ENCODE data around the gene OR51T1.
"Not testable (repeated sequence)": the region's sequence is repeated elsewhere in the genome, so short reads cannot be mapped to it uniquely, and the experiment has no call there.

OR51T1 gene

DNA sequence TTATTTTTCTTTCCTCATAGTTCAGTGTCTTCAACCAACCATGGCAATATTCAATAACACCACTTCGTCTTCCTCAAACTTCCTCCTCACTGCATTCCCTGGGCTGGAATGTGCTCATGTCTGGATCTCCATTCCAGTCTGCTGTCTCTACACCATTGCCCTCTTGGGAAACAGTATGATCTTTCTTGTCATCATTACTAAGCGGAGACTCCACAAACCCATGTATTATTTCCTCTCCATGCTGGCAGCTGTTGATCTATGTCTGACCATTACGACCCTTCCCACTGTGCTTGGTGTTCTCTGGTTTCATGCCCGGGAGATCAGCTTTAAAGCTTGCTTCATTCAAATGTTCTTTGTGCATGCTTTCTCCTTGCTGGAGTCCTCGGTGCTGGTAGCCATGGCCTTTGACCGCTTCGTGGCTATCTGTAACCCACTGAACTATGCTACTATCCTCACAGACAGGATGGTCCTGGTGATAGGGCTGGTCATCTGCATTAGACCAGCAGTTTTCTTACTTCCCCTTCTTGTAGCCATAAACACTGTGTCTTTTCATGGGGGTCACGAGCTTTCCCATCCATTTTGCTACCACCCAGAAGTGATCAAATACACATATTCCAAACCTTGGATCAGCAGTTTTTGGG, at the start of gene OR51T1:
Gene OR51T1 (plus strand): TSS at position 41 of the 641 bp plus-strand sequence. CDS start 0 bp downstream, at position 41.
- DNase-seq (ENCODE audit: low spot score) = no peak

- no peak for DNase-seq (ENCODE audit: low spot score)
These were observed 41.7 kb upstream of the OR51T1 start for GRCh38 chr11:4839851-4840549.

- no peak for DNase-seq (ENCODE audit: low spot score)
These were observed 32.7 kb upstream of the OR51T1 start, which contains the start of gene OR51S1 for GRCh38 chr11:4848908-4849532. Gene OR51S1, minus strand, starts transcription at chr11:4849208. Its CDS starts 0 bp downstream, at chr11:4849208.

DNA sequence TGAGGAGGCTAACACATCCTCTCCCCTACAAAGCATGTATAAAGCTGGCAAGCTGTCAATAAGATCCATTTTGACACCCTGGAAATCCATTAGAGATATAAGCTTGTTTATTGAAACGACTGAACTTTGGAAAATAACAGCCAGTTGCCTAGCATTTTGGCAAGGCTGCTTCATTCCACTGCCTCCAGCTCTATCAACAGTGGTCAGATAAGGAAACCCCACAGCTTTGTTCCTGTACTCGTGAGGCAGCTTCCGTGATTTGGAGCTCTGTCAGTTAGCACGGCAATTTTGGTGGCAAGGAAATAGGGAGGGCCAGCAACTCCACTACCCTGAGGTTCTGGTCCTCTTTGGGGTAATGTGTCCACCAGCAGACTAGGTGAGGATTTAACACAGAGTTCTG, 30.7 kb upstream of the OR51T1 start:
- no peak for DNase-seq (ENCODE audit: low spot score)

DNA sequence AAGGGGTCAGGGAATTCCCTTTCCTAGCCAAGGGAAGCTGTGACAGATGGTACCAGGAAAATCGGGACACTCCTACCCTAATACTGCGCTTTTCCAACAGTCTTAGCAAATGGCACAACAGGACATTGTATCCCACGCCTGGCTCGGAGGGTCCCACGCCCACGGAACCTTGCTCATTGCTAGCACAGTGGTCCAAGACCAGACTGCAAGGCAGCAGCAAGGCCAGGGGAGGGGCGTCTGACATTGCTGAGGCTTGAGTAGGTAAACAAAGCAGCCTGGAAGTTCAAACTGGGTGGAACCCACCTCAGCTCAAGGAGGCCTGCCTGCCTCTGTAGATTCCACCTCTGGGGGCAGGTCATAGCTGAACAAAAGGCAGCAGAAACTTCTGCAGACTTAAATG, 27.4 kb upstream of the OR51T1 start:
- DNase-seq (ENCODE audit: low spot score) = not testable (repeated sequence)

GRCh38 chr11:4862447-4863236, 19.1 kb upstream of the OR51T1 start:
- DNase-seq (ENCODE audit: low spot score) = no peak

DNA sequence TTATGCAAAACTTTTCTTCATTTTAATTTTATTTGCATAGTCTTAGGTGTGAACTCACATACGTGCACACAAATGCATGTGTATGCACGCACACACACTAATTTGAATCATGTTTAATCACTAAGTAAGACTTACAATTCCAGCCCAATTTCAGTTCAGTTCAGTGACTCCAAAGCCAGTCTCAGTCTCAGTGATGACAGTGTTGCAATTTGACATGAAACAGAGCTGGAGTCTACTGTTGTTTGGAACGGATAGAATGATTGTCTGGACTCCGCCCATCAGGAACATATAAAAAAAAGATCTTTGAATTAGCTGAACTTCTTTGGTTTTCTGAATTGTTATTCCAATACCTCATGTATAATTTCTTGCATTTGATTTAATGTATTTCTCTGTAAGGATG, 17.8 kb upstream of the OR51T1 start:
- DNase-seq (ENCODE audit: low spot score) = no peak

GRCh38 chr11:4865855-4866254, 15.8 kb upstream of the OR51T1 start:
- DNase-seq (ENCODE audit: low spot score) = no peak

- DNase-seq (ENCODE audit: low spot score) = no peak
These were observed 512 bp upstream of the OR51T1 start for GRCh38 chr11:4881188-4881587.

GRCh38 chr11:4882543-4882942, 843 bp downstream of the OR51T1 start:
- no peak for DNase-seq (ENCODE audit: low spot score)

GRCh38 chr11:4884361-4884760, 2.7 kb downstream of the OR51T1 start:
- no peak for DNase-seq (ENCODE audit: low spot score)

DNA sequence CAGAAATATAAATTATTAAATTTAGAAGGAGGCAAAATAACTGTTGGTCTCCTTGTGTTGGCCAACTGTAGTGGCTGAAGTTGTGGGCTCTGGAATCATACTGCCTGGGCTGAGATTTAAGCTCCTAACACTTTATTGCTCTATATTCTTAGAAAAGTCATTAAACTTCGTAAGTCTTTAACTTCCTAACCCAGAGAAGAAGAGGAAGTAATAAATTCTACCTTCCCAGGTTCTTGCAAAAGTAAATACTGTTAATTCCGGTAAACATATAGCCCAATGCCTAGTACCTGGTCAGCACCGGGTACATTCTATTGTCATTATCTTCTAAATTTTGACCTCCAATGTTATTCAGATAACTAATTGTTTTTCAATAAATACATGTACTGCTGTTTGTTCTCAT, 4.5 kb downstream of the OR51T1 start:
- DNase-seq (ENCODE audit: low spot score) = no peak

GRCh38 chr11:4887591-4887990, 5.9 kb downstream of the OR51T1 start:
- DNase-seq (ENCODE audit: low spot score) = no peak

- DNase-seq (ENCODE audit: low spot score) = no peak
These were observed 8.6 kb downstream of the OR51T1 start for GRCh38 chr11:4890279-4890678.

- DNase-seq (ENCODE audit: low spot score) = no peak
These were observed 10.4 kb downstream of the OR51T1 start for GRCh38 chr11:4891996-4892640.

DNA sequence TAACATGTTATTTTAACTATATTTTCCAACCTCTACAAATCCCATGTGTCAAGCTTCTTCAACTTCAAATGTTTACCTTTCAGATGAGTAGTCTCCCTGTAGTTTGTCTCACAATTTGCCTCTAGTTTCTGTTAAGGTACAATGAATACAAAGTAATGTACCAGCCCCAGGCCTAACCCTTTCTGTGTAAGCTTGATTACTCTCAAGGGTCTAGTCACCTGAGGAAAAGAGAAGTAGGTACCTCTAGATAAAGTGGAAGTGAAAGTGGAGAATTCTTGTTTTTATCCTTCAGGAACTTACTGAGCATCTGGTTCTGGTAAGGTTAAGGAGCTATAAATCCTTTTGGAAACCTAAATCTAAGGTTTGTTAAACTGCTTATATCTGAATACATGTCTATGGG, 21.8 kb downstream of the OR51T1 start, which contains the start of gene OR51A7:
Gene OR51A7 (plus strand): TSS at position 300 of the 400 bp plus-strand sequence. CDS start 3,587 bp downstream, outside the sequence.
- no peak for DNase-seq (ENCODE audit: low spot score)

DNA sequence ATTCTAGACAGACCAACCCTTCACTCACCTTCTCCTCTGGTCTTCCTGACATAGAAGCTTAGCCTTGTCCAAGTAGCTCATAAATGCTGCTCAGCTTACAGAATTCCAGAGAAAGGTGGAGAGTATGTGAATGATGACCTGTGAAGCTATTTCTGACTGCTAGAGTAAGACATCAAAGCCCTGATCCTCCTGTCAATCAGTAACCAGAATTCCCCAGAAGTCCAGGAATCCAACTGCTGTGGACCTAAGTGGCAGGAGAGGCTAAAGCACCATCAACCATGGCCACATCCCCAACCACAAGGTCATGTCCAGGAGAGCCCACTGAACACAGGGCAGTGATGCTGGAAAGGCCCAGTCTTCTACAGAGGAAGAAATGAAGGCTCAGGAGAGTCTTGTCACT, 34.9 kb downstream of the OR51T1 start:
- no peak for DNase-seq (ENCODE audit: low spot score)

DNA sequence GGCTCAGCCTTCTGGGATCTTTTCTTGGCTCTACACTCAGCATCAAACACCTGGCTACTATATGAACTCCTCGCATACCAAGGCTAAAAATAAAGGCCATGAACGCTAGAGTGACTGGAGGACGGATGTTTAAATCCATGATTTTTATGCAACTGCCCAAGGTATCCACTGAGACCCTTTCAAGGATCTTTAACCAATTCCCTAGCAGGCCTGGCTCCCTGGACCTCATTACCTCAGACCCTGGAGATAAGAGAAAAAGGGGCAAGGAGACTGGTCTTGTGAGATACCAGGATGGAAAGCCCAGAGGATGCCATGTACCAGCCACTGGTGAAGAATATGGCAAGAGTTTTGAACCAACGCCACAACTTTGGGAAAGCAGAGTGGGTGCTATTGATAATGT, 37.5 kb downstream of the OR51T1 start, which contains the start of gene OR51G2:
Gene OR51G2 (minus strand): TSS at position 101 of the 400 bp plus-strand sequence. CDS start 3,687 bp downstream, outside the sequence.
- no peak for DNase-seq (ENCODE audit: low spot score)

DNA sequence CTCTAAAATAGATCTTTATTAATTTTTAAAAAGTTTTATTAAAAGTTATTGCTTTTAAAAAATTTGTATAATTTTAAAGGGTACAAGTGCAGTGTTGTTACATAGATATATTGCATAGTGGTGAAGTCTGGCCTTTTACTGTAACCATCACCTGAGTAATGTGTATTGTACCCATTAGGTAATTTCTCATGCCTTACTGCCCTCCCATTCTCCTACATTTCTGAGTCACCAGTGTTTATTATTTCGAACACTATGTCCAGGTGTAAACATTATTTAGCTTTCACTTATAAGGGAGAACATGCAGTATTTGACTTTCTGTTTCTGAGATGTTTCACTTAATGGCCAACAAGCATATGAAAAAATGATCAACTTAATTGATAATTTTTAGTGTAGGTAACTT, 40.1 kb downstream of the OR51T1 start:
- DNase-seq (ENCODE audit: low spot score) = no peak

DNA sequence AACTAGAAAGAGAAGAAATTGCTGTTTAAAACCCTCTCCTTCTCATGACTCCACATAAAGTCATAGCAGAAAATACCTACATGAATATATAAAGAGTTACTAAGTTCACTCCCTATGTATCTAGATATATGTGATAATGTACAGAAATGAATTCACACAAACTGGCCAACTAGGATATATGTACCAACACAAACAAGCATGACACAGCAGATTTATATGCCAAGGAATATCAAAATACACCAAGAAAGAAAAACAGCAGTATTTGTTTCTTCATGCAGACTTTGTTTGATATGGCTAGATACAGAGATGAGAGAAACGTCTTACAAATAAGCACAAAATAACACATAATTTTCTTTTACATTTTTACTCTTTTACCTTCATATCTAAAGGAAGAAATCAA, 40.6 kb downstream of the OR51T1 start:
- DNase-seq (ENCODE audit: low spot score) = no peak

DNA sequence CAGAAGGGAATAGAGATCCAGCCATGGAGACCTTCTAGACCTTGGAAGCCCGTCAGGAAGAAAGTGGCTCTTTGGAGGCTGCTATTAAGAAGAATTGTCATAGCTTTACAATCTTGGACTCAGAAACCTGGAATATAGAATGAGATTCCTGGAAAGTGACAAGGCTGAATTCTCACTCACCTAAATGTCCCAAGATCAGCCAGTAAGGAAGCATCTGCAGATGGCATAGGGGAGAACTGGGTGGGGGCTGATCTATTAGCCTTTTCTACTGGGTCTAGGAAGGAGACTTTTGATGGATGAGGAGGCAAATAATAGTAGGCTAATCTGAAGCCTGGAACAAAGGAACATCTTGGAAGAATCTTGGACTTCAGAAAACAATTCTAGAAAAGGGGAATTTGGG, 42.5 kb downstream of the OR51T1 start, which contains the start of gene OR51G1:
Gene OR51G1 (minus strand): TSS at position 101 of the 400 bp plus-strand sequence. CDS start 0 bp downstream, at position 101.
- no peak for DNase-seq (ENCODE audit: low spot score)

Data from Ammon's horn (tissue), 1 donor.